GM19467 (cell line): ENCODE results near the gene KRTAP10-10.
"Not testable (repeated sequence)": the region's sequence is repeated elsewhere in the genome, so short reads cannot be mapped to it uniquely, and the experiment has no call there.

Source experiments
- ATAC-seq: cut with Tn5 transposase; IDR thresholded peaks from one replicate; pipeline ENCODE4 v1.9.1; 2021; ENCODE audit warnings: mild to moderate bottlenecking, moderate library complexity; ENCODE audit not compliant: unreplicated experiment

The KRTAP10-10 gene

GRCh38 chr21:44637018-44637850, at the start of gene KRTAP10-10:
Gene KRTAP10-10, plus strand, starts transcription at chr21:44637356. Its CDS starts 62 bp downstream, at chr21:44637418.
- ATAC-seq: no peak

GRCh38 chr21:44589094-44589493, 48.1 kb upstream of the KRTAP10-10 start:
- ATAC-seq: no peak

GRCh38 chr21:44589586-44590305, 47.4 kb upstream of the KRTAP10-10 start:
- ATAC-seq: no peak

GRCh38 chr21:44590311-44590721, 46.8 kb upstream of the KRTAP10-10 start:
- ATAC-seq: no peak

GRCh38 chr21:44590897-44591800, 46.0 kb upstream of the KRTAP10-10 start:
- ATAC-seq: not testable (repeated sequence)

GRCh38 chr21:44591801-44592130, 45.4 kb upstream of the KRTAP10-10 start:
- not testable (repeated sequence) for ATAC-seq

- no peak for ATAC-seq
Observed at GRCh38 chr21:44592446-44593311, 44.5 kb upstream of the KRTAP10-10 start, which contains the start of gene KRTAP10-6. Gene KRTAP10-6, minus strand, starts transcription at chr21:44592505. Its CDS starts 21 bp downstream, at chr21:44592484.

- ATAC-seq: no peak
Observed at GRCh38 chr21:44593598-44594405, 43.4 kb upstream of the KRTAP10-10 start.

GRCh38 chr21:44594406-44594916, 42.7 kb upstream of the KRTAP10-10 start:
- no peak for ATAC-seq

GRCh38 chr21:44595524-44595923, 41.6 kb upstream of the KRTAP10-10 start:
- ATAC-seq: no peak

- ATAC-seq: no peak
Observed at GRCh38 chr21:44596068-44596725, 41.0 kb upstream of the KRTAP10-10 start.

- ATAC-seq: no peak
Observed at GRCh38 chr21:44598061-44598460, 39.1 kb upstream of the KRTAP10-10 start.

- no peak for ATAC-seq
Observed at GRCh38 chr21:44599264-44600029, 37.7 kb upstream of the KRTAP10-10 start.

- not testable (repeated sequence) for ATAC-seq
Observed at GRCh38 chr21:44600118-44600978, 36.8 kb upstream of the KRTAP10-10 start, which contains the start of gene KRTAP10-7. Gene KRTAP10-7, plus strand, starts transcription at chr21:44600597. Its CDS starts 25 bp downstream, at chr21:44600622.

- ATAC-seq: not testable (repeated sequence)
Observed at GRCh38 chr21:44601091-44601490, 36.1 kb upstream of the KRTAP10-10 start.

- ATAC-seq: no peak
Observed at GRCh38 chr21:44601596-44602462, 35.3 kb upstream of the KRTAP10-10 start.
